Measurements from ENCODE around the gene PHGDH. TPM values are rescaled to one million over a fixed set of nuclear protein-coding genes. Genes with fewer than 3 reads are reported as not detected.

The PHGDH gene
- total and polyA plus RNA-seq, 2 of the 13 experiments (the other 11 are each of a cell fraction or from before 2014, with no cell fraction given) = 95.8 to 133 TPM

- no peaks in the 10 kb centered on the region for H3K9me3 ChIP-seq (ENCODE audit: low read length)
- ChIA-PET POLR2A (interaction anchor here (2.2 kb wide), 1 partner anchor 10 kb away, joined by 15 read pairs; the partner anchor contains the start of gene PHGDH), CTCF (ENCODE audit: low intra/inter-chr PET ratio, low total read pairs) (no interaction called here)
- H4K20me1 ChIP-seq (ENCODE audit: insufficient read depth, low read length) = peaks cover 7% of the 10 kb centered on the region
- in situ Hi-C loops (cut with HindIII; ENCODE audit: extremely low pct_ligation_motif_present, low pct_unique_long_range_greater_than_20kb) = no loop called here
- FAIRE-seq (peak; percentile 59), ATAC-seq (peak; percentile 6; the same call in 2 of the 3 replicates), DNase-seq (ENCODE audit: low spot score) (no peak)
- H3K36me3 ChIP-seq (replicated peaks in 1 of 2; ENCODE audit: control insufficient read depth in 1 of 2, insufficient read depth in 2 of 2, low read length in 2 of 2) = peaks cover 28 to 71% of the 10 kb centered on the region in 2 experiments
- BruUV-seq (replicated peaks) = no TSS peak
- intact Hi-C loops (cut with micrococcal nuclease; ENCODE audit: unreplicated experiment) = no loop called here
- peak overlapping the region; percentile 25; the same call in 1 of the 2 replicates for H3K4me2 ChIP-seq (ENCODE audit: low read depth, low read length)
- H3K27ac ChIP-seq (ENCODE audit: extremely low read length, insufficient read depth, low read length) = peak overlapping the region; percentile 60
- H3K9ac ChIP-seq (ENCODE audit: insufficient read depth, low read depth, low read length) = no peak overlapping the region
- no peak overlapping the region for H3K4me3 ChIP-seq (replicated peaks in 1 of 3; ENCODE audit: insufficient read depth in 1 of 3, low read depth in 2 of 3, low read length in 3 of 3)
- peaks cover 50% of the 10 kb centered on the region for H3K79me2 ChIP-seq (ENCODE audit: insufficient read depth, low read length)
- no peak overlapping the region for H2AFZ ChIP-seq (ENCODE audit: low read length)
- H3K27me3 ChIP-seq (ENCODE audit: control insufficient read depth in 1 of 2, insufficient read depth in 2 of 2, low read length in 2 of 2) = no peaks in the 10 kb centered on the region
- 43% methylated on average over 5 of the region's 5 CpGs for WGBS (ENCODE audit: low lambda C conversion rate)
- H3K4me1 ChIP-seq (ENCODE audit: insufficient read depth, low read length) = peaks cover 99% of the 10 kb centered on the region
- no peak for TF ChIP-seq ZKSCAN1 (IDR thresholded peaks at IDR 0.05; ENCODE audit: low read length)
- TF ChIP-seq EP300 (IDR thresholded peaks at IDR 0.05; ENCODE audit: low read depth in 2 of 2, low read length in 2 of 2) = peak in 1 of 2 experiments; percentile 32; a peak in 1 of 4 replicates
- TF ChIP-seq EP300 (CRISPR knock-in tag; IDR thresholded peaks at IDR 0.05; ENCODE audit: borderline replicate concordance) = no peak
- TF ChIP-seq POGZ (CRISPR knock-in tag; IDR thresholded peaks at IDR 0.05) = 0 out of 2 replicates have a peak, but pooled peaks have one; percentile 13
- TF ChIP-seq ZBTB38 (CRISPR knock-in tag; IDR thresholded peaks at IDR 0.05) = no peak
- TF ChIP-seq, protein P1, sequence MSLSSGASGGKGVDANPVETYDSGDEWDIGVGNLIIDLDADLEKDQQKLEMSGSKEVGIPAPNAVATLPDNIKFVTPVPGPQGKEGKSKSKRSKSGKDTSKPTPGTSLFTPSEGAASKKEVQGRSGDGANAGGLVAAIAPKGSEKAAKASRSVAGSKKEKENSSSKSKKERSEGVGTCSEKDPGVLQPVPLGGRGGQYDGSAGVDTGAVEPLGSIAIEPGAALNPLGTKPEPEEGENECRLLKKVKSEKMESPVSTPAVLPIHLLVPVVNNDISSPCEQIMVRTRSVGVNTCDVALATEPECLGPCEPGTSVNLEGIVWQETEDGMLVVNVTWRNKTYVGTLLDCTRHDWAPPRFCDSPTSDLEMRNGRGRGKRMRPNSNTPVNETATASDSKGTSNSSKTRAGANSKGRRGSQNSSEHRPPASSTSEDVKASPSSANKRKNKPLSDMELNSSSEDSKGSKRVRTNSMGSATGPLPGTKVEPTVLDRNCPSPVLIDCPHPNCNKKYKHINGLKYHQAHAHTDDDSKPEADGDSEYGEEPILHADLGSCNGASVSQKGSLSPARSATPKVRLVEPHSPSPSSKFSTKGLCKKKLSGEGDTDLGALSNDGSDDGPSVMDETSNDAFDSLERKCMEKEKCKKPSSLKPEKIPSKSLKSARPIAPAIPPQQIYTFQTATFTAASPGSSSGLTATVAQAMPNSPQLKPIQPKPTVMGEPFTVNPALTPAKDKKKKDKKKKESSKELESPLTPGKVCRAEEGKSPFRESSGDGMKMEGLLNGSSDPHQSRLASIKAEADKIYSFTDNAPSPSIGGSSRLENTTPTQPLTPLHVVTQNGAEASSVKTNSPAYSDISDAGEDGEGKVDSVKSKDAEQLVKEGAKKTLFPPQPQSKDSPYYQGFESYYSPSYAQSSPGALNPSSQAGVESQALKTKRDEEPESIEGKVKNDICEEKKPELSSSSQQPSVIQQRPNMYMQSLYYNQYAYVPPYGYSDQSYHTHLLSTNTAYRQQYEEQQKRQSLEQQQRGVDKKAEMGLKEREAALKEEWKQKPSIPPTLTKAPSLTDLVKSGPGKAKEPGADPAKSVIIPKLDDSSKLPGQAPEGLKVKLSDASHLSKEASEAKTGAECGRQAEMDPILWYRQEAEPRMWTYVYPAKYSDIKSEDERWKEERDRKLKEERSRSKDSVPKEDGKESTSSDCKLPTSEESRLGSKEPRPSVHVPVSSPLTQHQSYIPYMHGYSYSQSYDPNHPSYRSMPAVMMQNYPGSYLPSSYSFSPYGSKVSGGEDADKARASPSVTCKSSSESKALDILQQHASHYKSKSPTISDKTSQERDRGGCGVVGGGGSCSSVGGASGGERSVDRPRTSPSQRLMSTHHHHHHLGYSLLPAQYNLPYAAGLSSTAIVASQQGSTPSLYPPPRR (CRISPR knock-in tag; IDR thresholded peaks at IDR 0.05; ENCODE audit: borderline replicate concordance) = 0 out of 2 replicates have a peak, but pooled peaks have one; percentile 27
- TF ChIP-seq HNF4G (IDR thresholded peaks at IDR 0.05; ENCODE audit: borderline replicate concordance, low read depth, low read length) = peak; percentile 58
- TF ChIP-seq HNF4G (CRISPR knock-in tag; IDR thresholded peaks at IDR 0.05; ENCODE audit: borderline replicate concordance, low read depth) = no peak
- TF ChIP-seq, protein P2, sequence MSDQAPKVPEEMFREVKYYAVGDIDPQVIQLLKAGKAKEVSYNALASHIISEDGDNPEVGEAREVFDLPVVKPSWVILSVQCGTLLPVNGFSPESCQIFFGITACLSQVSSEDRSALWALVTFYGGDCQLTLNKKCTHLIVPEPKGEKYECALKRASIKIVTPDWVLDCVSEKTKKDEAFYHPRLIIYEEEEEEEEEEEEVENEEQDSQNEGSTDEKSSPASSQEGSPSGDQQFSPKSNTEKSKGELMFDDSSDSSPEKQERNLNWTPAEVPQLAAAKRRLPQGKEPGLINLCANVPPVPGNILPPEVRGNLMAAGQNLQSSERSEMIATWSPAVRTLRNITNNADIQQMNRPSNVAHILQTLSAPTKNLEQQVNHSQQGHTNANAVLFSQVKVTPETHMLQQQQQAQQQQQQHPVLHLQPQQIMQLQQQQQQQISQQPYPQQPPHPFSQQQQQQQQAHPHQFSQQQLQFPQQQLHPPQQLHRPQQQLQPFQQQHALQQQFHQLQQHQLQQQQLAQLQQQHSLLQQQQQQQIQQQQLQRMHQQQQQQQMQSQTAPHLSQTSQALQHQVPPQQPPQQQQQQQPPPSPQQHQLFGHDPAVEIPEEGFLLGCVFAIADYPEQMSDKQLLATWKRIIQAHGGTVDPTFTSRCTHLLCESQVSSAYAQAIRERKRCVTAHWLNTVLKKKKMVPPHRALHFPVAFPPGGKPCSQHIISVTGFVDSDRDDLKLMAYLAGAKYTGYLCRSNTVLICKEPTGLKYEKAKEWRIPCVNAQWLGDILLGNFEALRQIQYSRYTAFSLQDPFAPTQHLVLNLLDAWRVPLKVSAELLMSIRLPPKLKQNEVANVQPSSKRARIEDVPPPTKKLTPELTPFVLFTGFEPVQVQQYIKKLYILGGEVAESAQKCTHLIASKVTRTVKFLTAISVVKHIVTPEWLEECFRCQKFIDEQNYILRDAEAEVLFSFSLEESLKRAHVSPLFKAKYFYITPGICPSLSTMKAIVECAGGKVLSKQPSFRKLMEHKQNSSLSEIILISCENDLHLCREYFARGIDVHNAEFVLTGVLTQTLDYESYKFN (CRISPR knock-in tag; conservative IDR thresholded peaks at IDR 0.05) = peak; percentile 51
- TF ChIP-seq PHF21A (CRISPR knock-in tag; IDR thresholded peaks at IDR 0.05) = peak; percentile 31; the same call in 1 of the 2 replicates
- TF ChIP-seq, protein P3, sequence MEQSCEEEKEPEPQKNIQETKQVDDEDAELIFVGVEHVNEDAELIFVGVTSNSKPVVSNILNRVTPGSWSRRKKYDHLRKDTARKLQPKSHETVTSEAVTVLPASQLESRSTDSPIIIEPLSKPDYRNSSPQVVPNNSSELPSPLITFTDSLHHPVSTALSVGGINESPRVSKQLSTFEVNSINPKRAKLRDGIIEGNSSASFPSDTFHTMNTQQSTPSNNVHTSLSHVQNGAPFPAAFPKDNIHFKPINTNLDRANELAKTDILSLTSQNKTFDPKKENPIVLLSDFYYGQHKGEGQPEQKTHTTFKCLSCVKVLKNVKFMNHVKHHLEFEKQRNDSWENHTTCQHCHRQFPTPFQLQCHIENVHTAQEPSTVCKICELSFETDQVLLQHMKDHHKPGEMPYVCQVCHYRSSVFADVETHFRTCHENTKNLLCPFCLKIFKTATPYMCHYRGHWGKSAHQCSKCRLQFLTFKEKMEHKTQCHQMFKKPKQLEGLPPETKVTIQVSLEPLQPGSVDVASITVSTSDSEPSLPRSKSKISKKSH (CRISPR knock-in tag; IDR thresholded peaks at IDR 0.05; ENCODE audit: borderline replicate concordance) = no peak
- TF ChIP-seq HNF4A (CRISPR knock-in tag; IDR thresholded peaks at IDR 0.05) = peak; percentile 70
- no peak for TF ChIP-seq POLR2A (IDR thresholded peaks at IDR 0.05; ENCODE audit: insufficient read depth in 1 of 2, low read depth in 2 of 2, low read length in 2 of 2)
- no peak for TF ChIP-seq NFKBIZ (CRISPR knock-in tag; IDR thresholded peaks at IDR 0.05)
- no peak for TF ChIP-seq FLYWCH1 (CRISPR knock-in tag; IDR thresholded peaks at IDR 0.05)
- TF ChIP-seq ZFX (CRISPR knock-in tag; IDR thresholded peaks at IDR 0.05; ENCODE audit: low read depth) = peak; percentile 30; the same call in 1 of the 2 replicates
These were observed 10.2 kb downstream of the PHGDH start for GRCh38 chr1:119721896-119722295.

Data from HepG2 (cell line).